OCI-LY7 (cell line): ENCODE measurements around the gene GP5. TPM values are rescaled to one million over a fixed set of nuclear protein-coding genes. Genes with fewer than 3 reads are reported as not detected.

Experiments used
- BruUV-seq: library from RNA; stranded (reverse); fragments of 400-500 nt; replicated peaks from 2 replicates; lab custom pipeline; 2021; lab: Mats Ljungman, UMichigan
- CTCF ChIA-PET: fragments of 300-600 bp; sonication (Branson Sonifier 250); formaldehyde crosslinking; loops from one replicate; lab custom pipeline; 2022; ENCODE audit warnings: antibody characterized with exemption; ENCODE audit not compliant: unreplicated experiment; lab: Charles Lee
- POLR2A ChIA-PET: fragments of 300-600 bp; sonication (Branson Sonifier 250); formaldehyde crosslinking; loops from one replicate; lab custom pipeline; 2022; ENCODE audit warnings: antibody characterized with exemption; lab: Charles Lee
- DNase-seq: peaks from one replicate; pipeline ENCODE4 v3.0.0-alpha.2; 2015; ENCODE audit warnings: low spot score
- H2AFZ ChIP-seq: fragments of 200-600 bp; sonication (generic), shearing (Covaris generic); 2 replicates; pipeline ENCODE4 v1.6.1; 2014; ENCODE audit warnings: mild to moderate bottlenecking, antibody characterized with exemption, low read length, moderate library complexity
- H3K27ac ChIP-seq: fragments of 200-600 bp; sonication (generic); 2 replicates; pipeline ENCODE4 v1.5.1; 2014; ENCODE audit warnings: mixed run types, low read depth, mild to moderate bottlenecking, moderate library complexity, low read length, inconsistent platforms; ENCODE audit not compliant: poor library complexity, severe bottlenecking
- H3K36me3 ChIP-seq: fragments of 200-600 bp; sonication (generic); 2 replicates; pipeline ENCODE4 v1.6.1; 2014; ENCODE audit warnings: mild to moderate bottlenecking, antibody characterized with exemption, low read length, moderate library complexity, mixed read lengths; ENCODE audit not compliant: insufficient read depth
- H3K4me1 ChIP-seq: fragments of 200-600 bp; sonication (generic); 2 replicates; pipeline ENCODE4 v1.5.1; 2014; ENCODE audit warnings: mild to moderate bottlenecking, low read length; ENCODE audit not compliant: insufficient read depth, poor library complexity, severe bottlenecking
- H3K4me2 ChIP-seq: fragments of 200-600 bp; sonication (generic); 2 replicates; pipeline ENCODE4 v1.6.1; 2014; ENCODE audit warnings: mild to moderate bottlenecking, low read length
- H3K4me3 ChIP-seq: fragments of 200-600 bp; sonication (generic); 2 replicates; pipeline ENCODE4 v1.5.1; 2014; ENCODE audit warnings: mild to moderate bottlenecking, low read depth, low read length; ENCODE audit not compliant: poor library complexity, severe bottlenecking
- H3K79me2 ChIP-seq: fragments of 200-600 bp; sonication (generic); 2 replicates; pipeline ENCODE4 v1.6.1; 2016; ENCODE audit warnings: low read depth, mild to moderate bottlenecking, low read length, moderate library complexity, mixed read lengths; ENCODE audit not compliant: insufficient read depth
- H3K9me2 ChIP-seq: fragments of 200-600 bp; sonication (generic); 2 replicates; pipeline ENCODE4 v1.6.1; 2016; ENCODE audit warnings: mild to moderate bottlenecking, low read length, mixed read lengths; ENCODE audit not compliant: insufficient read depth
- H3K9me3 ChIP-seq: fragments of 200-600 bp; sonication (generic); 2 replicates; pipeline ENCODE4 v1.6.1; 2014; ENCODE audit warnings: mild to moderate bottlenecking, mixed run types, low read length, mixed read lengths
- H4K20me1 ChIP-seq: fragments of 200-600 bp; sonication (generic); 2 replicates; pipeline ENCODE4 v1.6.1; 2014; ENCODE audit warnings: mild to moderate bottlenecking, antibody characterized with exemption, low read length, moderate library complexity, mixed read lengths; ENCODE audit not compliant: insufficient read depth
- CTCF ChIP-seq: fragments of 200-600 bp; sonication (generic); conservative IDR thresholded peaks from 2 replicates; pipeline ENCODE4 v1.5.1; 2014; ENCODE audit warnings: mild to moderate bottlenecking, antibody characterized with exemption, low read length, moderate library complexity, mixed read lengths
- EZH2phosphoT487 ChIP-seq: fragments of 200-600 bp; sonication (generic); IDR thresholded peaks from 2 replicates; pipeline ENCODE4 v1.6.1; 2018; ENCODE audit warnings: low read depth, borderline replicate concordance, mild to moderate bottlenecking, mixed run types, antibody characterized with exemption, low read length, moderate library complexity, mixed read lengths
- intact Hi-C: fragments of 100-400 bp; cut with micrococcal nuclease; formaldehyde crosslinking; loops from one replicate; pipeline ENCODE4 v1.10.0; 2022; ENCODE audit not compliant: unreplicated experiment
- total RNA-seq, 2 experiments: library from RNA; depleted of rRNA in 1 of 2; stranded (reverse); fragments of >200 nt in 1 of 2; shearing (Covaris generic) in 1 of 2; gene quantifications; 2 replicates each; pipeline ENCODE4 v1.2.3, GENCODE V29; 2014 to 2022

Gene GP5
- total RNA-seq, 2 experiments from 2014 or later, result 0.03 TPM; not detected in 1

- Histone ChIP-seq H4K20me1 (no peaks in the 10 kb centered on the region), H3K4me3 (no peak overlapping the region), H2AFZ (no peak overlapping the region), H3K79me2 (no peaks in the 10 kb centered on the region), H3K4me2 (no peak overlapping the region), H3K9me3 (peaks cover 13% of the 10 kb centered on the region), H3K9me2 (no peaks in the 10 kb centered on the region), H3K27ac (no peak overlapping the region), H3K36me3 (no peaks in the 10 kb centered on the region), H3K4me1 (no peaks in the 10 kb centered on the region)
- no peak for TF ChIP-seq EZH2phosphoT487
- CTCF ChIA-PET, result no interaction called here
- intact Hi-C loops, result no loop called here
- POLR2A ChIA-PET, result interaction anchor here (0.6 kb wide), 1 partner anchor 391 kb away, joined by 3 read pairs; no protein-coding TSS in a partner anchor
- no TSS peak for BruUV-seq
- DNase-seq, result no peak
Observed at GRCh38 chr3:194392576-194392975, 6.5 kb downstream of the GP5 start.

GRCh38 chr3:194390835-194391234, 8.2 kb downstream of the GP5 start:
- no peaks in the 10 kb centered on the region for H3K4me1 ChIP-seq

GRCh38 chr3:194389269-194389668, 9.8 kb downstream of the GP5 start:
- H3K36me3 ChIP-seq, result no peaks in the 10 kb centered on the region
- no peaks in the 10 kb centered on the region for H4K20me1 ChIP-seq
- H3K79me2 ChIP-seq, result no peaks in the 10 kb centered on the region
- CTCF ChIA-PET, result no interaction called here
- no peak for DNase-seq
- no TSS peak for BruUV-seq
- POLR2A ChIA-PET, result no interaction called here
- H3K9me2 ChIP-seq, result no peaks in the 10 kb centered on the region
- intact Hi-C loops, result no loop called here
- peaks cover 13% of the 10 kb centered on the region for H3K9me3 ChIP-seq
- no peak for TF ChIP-seq CTCF
- no peak for TF ChIP-seq EZH2phosphoT487
- no peak overlapping the region for H2AFZ ChIP-seq
- H3K4me3 ChIP-seq, result no peak overlapping the region
- no peak overlapping the region for H3K4me2 ChIP-seq
- H3K4me1 ChIP-seq, result no peaks in the 10 kb centered on the region
- H3K27ac ChIP-seq, result no peak overlapping the region

More at GRCh38 chr3:194390835-194391234, 8.2 kb downstream of the GP5 start:
- no TSS peak for BruUV-seq
- no peaks in the 10 kb centered on the region for H3K36me3 ChIP-seq
- no peak for TF ChIP-seq CTCF
- TF ChIP-seq EZH2phosphoT487, result no peak
- no peak for DNase-seq
- no peak overlapping the region for H3K4me3 ChIP-seq
- ChIA-PET POLR2A (no interaction called here), CTCF (no interaction called here)
- intact Hi-C loops, result no loop called here
- H4K20me1 ChIP-seq, result no peaks in the 10 kb centered on the region
- peaks cover 13% of the 10 kb centered on the region for H3K9me3 ChIP-seq
- no peak overlapping the region for H2AFZ ChIP-seq
- no peak overlapping the region for H3K27ac ChIP-seq
- H3K9me2 ChIP-seq, result no peaks in the 10 kb centered on the region
- no peaks in the 10 kb centered on the region for H3K79me2 ChIP-seq
- no peak overlapping the region for H3K4me2 ChIP-seq
